ENCODE data around the gene SCG5.
A peak's percentile ranks its signal among the peaks of the same experiment; 100 is the strongest.

The SCG5 gene

DNA sequence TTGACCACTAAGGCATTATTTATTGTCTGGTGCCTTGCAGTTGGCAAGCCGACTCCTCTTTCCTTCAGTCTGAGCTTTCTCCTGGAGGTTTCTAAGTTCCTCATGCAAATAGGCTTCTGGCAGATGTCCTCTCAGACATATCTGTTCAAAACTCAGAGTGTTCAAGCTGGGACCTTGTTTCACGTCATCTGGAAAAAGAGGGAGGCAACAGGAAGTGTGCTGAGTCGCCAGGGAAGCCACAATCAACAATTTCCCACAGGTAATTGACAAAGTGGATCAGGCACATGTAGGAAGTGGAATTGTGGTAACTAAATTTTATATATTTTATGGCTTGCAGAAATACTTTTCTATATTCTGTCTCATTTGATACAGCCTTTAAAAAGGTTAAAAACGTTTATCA lies 14.6 kb downstream of the SCG5 start:
- DNase-seq (ENCODE audit: low spot score) (no peak), ATAC-seq (ENCODE audit: low read depth) (no peak)
- no peaks in the 10 kb centered on the region for H3K9me3 ChIP-seq (ENCODE audit: severe bottlenecking)
- H3K27me3 ChIP-seq (ENCODE audit: insufficient read depth, poor library complexity, severe bottlenecking) = no peaks in the 10 kb centered on the region
- H3K4me1 ChIP-seq (ENCODE audit: insufficient read depth, poor library complexity, severe bottlenecking) = peaks cover 37% of the 10 kb centered on the region
- H3K27ac ChIP-seq (ENCODE audit: poor library complexity, severe bottlenecking) = no peak overlapping the region
- H3K36me3 ChIP-seq (ENCODE audit: low read depth) = no peaks in the 10 kb centered on the region
- H3K4me3 ChIP-seq (ENCODE audit: severe bottlenecking) = no peak overlapping the region
- TF ChIP-seq, protein P1, sequence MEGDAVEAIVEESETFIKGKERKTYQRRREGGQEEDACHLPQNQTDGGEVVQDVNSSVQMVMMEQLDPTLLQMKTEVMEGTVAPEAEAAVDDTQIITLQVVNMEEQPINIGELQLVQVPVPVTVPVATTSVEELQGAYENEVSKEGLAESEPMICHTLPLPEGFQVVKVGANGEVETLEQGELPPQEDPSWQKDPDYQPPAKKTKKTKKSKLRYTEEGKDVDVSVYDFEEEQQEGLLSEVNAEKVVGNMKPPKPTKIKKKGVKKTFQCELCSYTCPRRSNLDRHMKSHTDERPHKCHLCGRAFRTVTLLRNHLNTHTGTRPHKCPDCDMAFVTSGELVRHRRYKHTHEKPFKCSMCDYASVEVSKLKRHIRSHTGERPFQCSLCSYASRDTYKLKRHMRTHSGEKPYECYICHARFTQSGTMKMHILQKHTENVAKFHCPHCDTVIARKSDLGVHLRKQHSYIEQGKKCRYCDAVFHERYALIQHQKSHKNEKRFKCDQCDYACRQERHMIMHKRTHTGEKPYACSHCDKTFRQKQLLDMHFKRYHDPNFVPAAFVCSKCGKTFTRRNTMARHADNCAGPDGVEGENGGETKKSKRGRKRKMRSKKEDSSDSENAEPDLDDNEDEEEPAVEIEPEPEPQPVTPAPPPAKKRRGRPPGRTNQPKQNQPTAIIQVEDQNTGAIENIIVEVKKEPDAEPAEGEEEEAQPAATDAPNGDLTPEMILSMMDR (IDR thresholded peaks at IDR 0.05; ENCODE audit: poor library complexity, severe bottlenecking) = no peak

DNA sequence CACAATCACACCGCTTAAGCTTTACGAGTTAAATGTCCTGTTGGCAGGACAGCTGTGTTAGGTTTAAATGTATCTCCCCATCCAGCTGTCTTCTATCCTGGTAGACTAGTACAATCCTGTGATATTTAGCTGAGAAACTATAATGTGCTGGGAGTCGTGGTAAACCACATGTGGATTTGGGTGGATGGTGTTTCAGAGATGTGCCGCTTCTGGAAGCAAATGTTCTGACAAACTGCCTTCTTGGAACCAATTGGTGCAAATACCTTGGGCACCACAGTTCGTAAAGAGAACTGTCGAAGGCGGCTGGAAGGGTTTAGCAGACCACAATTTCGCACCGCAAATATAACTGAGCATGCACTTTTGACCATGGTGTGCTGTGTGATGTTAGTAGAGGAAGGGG lies 15.0 kb downstream of the SCG5 start:
- Histone ChIP-seq H3K9me3 (ENCODE audit: severe bottlenecking) (no peaks in the 10 kb centered on the region), H3K4me1 (ENCODE audit: insufficient read depth, poor library complexity, severe bottlenecking) (peaks cover 35% of the 10 kb centered on the region), H3K36me3 (ENCODE audit: low read depth) (no peaks in the 10 kb centered on the region), H3K27ac (ENCODE audit: poor library complexity, severe bottlenecking) (no peak overlapping the region), H3K4me3 (ENCODE audit: severe bottlenecking) (no peak overlapping the region), H3K27me3 (ENCODE audit: insufficient read depth, poor library complexity, severe bottlenecking) (no peaks in the 10 kb centered on the region)
- ATAC-seq (ENCODE audit: low read depth) = no peak
- TF ChIP-seq, protein P1 (IDR thresholded peaks at IDR 0.05; ENCODE audit: poor library complexity, severe bottlenecking) = no peak
- no peak for DNase-seq (ENCODE audit: low spot score)

- no peaks in the 10 kb centered on the region for H3K9me3 ChIP-seq (ENCODE audit: severe bottlenecking)
- peaks cover 27% of the 10 kb centered on the region for H3K4me1 ChIP-seq (ENCODE audit: insufficient read depth, poor library complexity, severe bottlenecking)
- H3K4me3 ChIP-seq (ENCODE audit: severe bottlenecking) = no peak overlapping the region
- no peaks in the 10 kb centered on the region for H3K36me3 ChIP-seq (ENCODE audit: low read depth)
- peak overlapping the region; percentile 38 for H3K27ac ChIP-seq (ENCODE audit: poor library complexity, severe bottlenecking)
- no peaks in the 10 kb centered on the region for H3K27me3 ChIP-seq (ENCODE audit: insufficient read depth, poor library complexity, severe bottlenecking)
- DNase-seq (ENCODE audit: low spot score) (no peak), ATAC-seq (ENCODE audit: low read depth) (peak; percentile 69)
- TF ChIP-seq, protein P1 (IDR thresholded peaks at IDR 0.05; ENCODE audit: poor library complexity, severe bottlenecking) = peak; percentile 81
Measured at GRCh38 chr15:32657198-32657883, 15.8 kb downstream of the SCG5 start.

- DNase-seq (ENCODE audit: low spot score) (no peak), ATAC-seq (ENCODE audit: low read depth) (no peak; the same call in 2 of the 3 replicates)
- no peaks in the 10 kb centered on the region for H3K36me3 ChIP-seq (ENCODE audit: low read depth)
- H3K4me1 ChIP-seq (ENCODE audit: insufficient read depth, poor library complexity, severe bottlenecking) = peaks cover 27% of the 10 kb centered on the region
- H3K27ac ChIP-seq (ENCODE audit: poor library complexity, severe bottlenecking) = peak overlapping the region; percentile 38
- no peak overlapping the region for H3K4me3 ChIP-seq (ENCODE audit: severe bottlenecking)
- no peaks in the 10 kb centered on the region for H3K27me3 ChIP-seq (ENCODE audit: insufficient read depth, poor library complexity, severe bottlenecking)
- H3K9me3 ChIP-seq (ENCODE audit: severe bottlenecking) = no peaks in the 10 kb centered on the region
- TF ChIP-seq, protein P1 (IDR thresholded peaks at IDR 0.05; ENCODE audit: poor library complexity, severe bottlenecking) = no peak
Measured at GRCh38 chr15:32657941-32658340, 16.4 kb downstream of the SCG5 start.

All from RWPE2 (cell line).